ENCODE results near the gene DEFB116.
"Not testable (repeated sequence)": the region's sequence is repeated elsewhere in the genome, so short reads cannot be mapped to it uniquely, and the experiment has no call there.

DEFB116 gene, protein sequence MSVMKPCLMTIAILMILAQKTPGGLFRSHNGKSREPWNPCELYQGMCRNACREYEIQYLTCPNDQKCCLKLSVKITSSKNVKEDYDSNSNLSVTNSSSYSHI

GRCh38 chr20:31308535-31309162 is at the start of gene DEFB116:
Gene DEFB116 (minus strand): TSS chr20:31308585. CDS start chr20:31308585, 0 bp downstream.
- DNase-seq = no peak

- no peak for DNase-seq
Observed at GRCh38 chr20:31355981-31356380, 47.6 kb upstream of the DEFB116 start.

DNA sequence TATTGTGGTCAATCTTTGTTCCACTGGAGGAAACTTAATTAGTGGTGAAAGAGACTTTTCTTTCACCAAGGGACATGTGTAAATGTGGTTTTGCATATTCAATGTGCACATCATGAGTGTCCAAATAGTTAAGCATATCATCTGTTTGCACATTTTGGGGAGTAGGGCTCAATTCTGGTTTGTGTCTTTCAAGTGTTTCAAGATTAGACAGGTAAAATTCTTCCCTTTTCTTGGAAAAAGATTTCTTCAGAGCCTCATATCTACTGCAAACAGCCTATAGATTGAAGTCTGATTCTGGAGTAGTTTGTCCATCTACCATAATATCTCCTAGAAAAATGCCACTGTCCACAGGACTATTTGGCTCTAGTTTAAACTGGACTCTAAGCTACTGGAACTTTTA is 33.1 kb upstream of the DEFB116 start:
- no peak for DNase-seq

GRCh38 chr20:31330893-31331292 is 22.5 kb upstream of the DEFB116 start:
- DNase-seq = no peak

DNA sequence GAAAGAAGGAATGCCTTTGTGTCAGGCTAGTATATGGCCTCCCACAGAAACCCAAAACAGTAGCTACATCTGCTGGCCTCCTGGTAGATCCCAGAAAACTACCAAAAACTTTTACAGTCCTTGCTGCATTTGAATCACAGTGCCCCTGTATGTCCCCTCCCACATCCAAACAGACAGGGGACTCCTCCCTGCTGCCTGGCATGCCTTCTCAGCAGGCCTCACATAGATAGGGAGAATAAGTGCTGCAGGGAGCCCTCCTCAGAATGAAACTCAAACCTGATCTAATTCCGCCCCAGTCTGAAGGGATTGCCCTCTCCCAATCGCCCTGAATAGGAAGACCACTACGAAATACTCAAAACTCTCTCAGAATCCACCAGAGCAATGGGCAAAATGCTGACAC is 14.1 kb upstream of the DEFB116 start:
- no peak for DNase-seq

- not testable (repeated sequence) for DNase-seq
Observed at GRCh38 chr20:31284964-31285363, 23.4 kb downstream of the DEFB116 start.

DNA sequence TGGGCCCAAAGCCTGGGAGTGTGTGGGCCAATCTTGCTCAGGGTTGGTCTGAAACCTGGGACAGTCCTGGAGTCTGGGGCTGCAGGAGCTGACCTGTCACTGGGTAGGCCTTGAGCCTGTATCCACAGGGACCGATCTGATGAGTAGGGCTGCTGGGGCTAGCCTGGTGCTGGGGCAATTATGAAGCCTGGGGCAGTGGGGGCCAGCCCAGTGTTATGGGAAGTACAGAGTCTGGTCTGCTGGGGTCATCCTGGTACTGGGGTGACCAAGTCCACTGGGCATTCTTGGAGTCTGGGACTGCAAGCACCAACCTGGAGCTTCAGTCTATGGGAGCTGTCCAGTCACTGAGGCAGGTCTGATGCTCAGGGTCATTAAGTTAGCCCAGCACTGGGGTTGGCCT is 30.2 kb downstream of the DEFB116 start:
- no peak for DNase-seq

GRCh38 chr20:31274441-31274840 is 33.9 kb downstream of the DEFB116 start:
- no peak for DNase-seq

- DNase-seq = no peak
Observed at GRCh38 chr20:31260326-31260932, 48.0 kb downstream of the DEFB116 start.

- DNase-seq = no peak
Observed at GRCh38 chr20:31257364-31257763, 51.0 kb downstream of the DEFB116 start, which contains the start of gene DEFB115. Gene DEFB115 (plus strand): TSS chr20:31257664. CDS start chr20:31257664, 0 bp downstream.

DNA sequence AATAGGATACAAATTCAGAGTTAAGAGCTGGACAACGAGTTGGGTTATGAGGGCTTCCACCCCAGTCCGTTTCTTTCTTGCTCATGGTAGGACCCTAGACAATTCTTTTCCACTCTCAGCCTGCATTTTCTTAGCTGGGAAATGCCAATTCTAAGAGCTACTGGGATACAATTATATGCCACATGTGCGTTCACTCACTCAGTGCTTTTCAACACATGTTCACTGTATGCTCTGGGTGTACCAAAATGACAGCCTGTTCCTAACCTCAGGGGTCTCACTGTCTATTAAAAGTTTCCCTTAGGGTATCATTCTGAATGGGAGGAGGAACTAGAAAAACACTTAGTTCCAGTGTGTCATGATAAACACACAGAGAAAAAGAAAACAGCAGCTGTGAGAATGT is 51.4 kb downstream of the DEFB116 start:
- DNase-seq = no peak
